ENCODE measurements around the gene SND1. TPM values are rescaled to one million over a fixed set of nuclear protein-coding genes. Genes with fewer than 3 reads are reported as not detected.

Gene SND1
- total and polyA plus RNA-seq, 2 donors (not counting 3 experiments of a cell fraction or from before 2014, with no cell fraction given): 116 to 249 TPM

- Histone ChIP-seq H3K36me3 (ENCODE audit: control insufficient read depth in 2 of 2, extremely low read depth in 1 of 2, insufficient read depth in 2 of 2, low read length in 2 of 2) (peaks cover 0 to 2% of the 10 kb centered on the region in 2 experiments), H3K9me3 (replicated peaks; ENCODE audit: control insufficient read depth, insufficient read depth, low read length) (no peaks in the 10 kb centered on the region), H3K9ac (replicated peaks; ENCODE audit: extremely low read depth, insufficient read depth, low read length) (no peak overlapping the region), H3K4me3 (replicated peaks in 1 of 3; ENCODE audit: insufficient read depth in 1 of 3, low read depth in 1 of 3, low read length in 3 of 3) (no peak overlapping the region), H3K4me2 (ENCODE audit: insufficient read depth, low read length) (no peak overlapping the region), H4K20me1 (replicated peaks; ENCODE audit: control insufficient read depth, extremely low read depth, insufficient read depth, low read length) (no peaks in the 10 kb centered on the region), H3K9me1 (replicated peaks; ENCODE audit: control insufficient read depth, extremely low read depth, insufficient read depth, low read length) (no peaks in the 10 kb centered on the region), H3K27me3 (ENCODE audit: control insufficient read depth in 2 of 2, insufficient read depth in 2 of 2, low read length in 2 of 2) (no peaks in the 10 kb centered on the region), H2AFZ (ENCODE audit: low read depth, low read length) (no peak overlapping the region), H3K27ac (ENCODE audit: insufficient read depth, low read depth, low read length) (no peak overlapping the region), H3K4me1 (ENCODE audit: control insufficient read depth, extremely low read depth, insufficient read depth, low read length) (no peaks in the 10 kb centered on the region), H3K79me2 (ENCODE audit: control insufficient read depth, insufficient read depth, low read length) (peaks cover 19% of the 10 kb centered on the region)
- FAIRE-seq: no peak
- ChIA-PET POLR2A (no interaction called here), CTCF (interaction anchor here (0.6 kb wide), 1 partner anchor 8 kb away, joined by 3 read pairs; no protein-coding TSS in a partner anchor)
- no peak for TF ChIP-seq CTCF (IDR thresholded peaks at IDR 0.05; ENCODE audit: extremely low read depth in 1 of 2, insufficient read depth in 1 of 2, low read depth in 1 of 2, low read length in 2 of 2)
- TF ChIP-seq POLR2A (IDR thresholded peaks at IDR 0.05; ENCODE audit: low read depth, low read length): no peak
- no peak for TF ChIP-seq GATA2 (IDR thresholded peaks at IDR 0.05; ENCODE audit: insufficient read depth, insufficient read length, low read depth, low read length)
- TF ChIP-seq EZH2 (IDR thresholded peaks at IDR 0.05; ENCODE audit: borderline replicate concordance, low read depth, low read length, severe bottlenecking): no peak
- TF ChIP-seq FOS (IDR thresholded peaks at IDR 0.05; ENCODE audit: borderline replicate concordance, insufficient read depth, low read length): no peak
- TF ChIP-seq, protein P1, sequence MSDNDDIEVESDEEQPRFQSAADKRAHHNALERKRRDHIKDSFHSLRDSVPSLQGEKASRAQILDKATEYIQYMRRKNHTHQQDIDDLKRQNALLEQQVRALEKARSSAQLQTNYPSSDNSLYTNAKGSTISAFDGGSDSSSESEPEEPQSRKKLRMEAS (IDR thresholded peaks at IDR 0.05; ENCODE audit: insufficient read depth, insufficient read length): no peak
- no peak for TF ChIP-seq JUN (IDR thresholded peaks at IDR 0.05; ENCODE audit: borderline replicate concordance, insufficient read depth, insufficient read length, low read depth)
- TF ChIP-seq POLR2AphosphoS5 (IDR thresholded peaks at IDR 0.05; ENCODE audit: insufficient read depth, low read depth, low read length): no peak
- no TSS peak for BruUV-seq (replicated peaks)
- intact Hi-C loops (cut with micrococcal nuclease) (no loop called here), dilution Hi-C loops (cut with MboI; ENCODE audit: extremely low pct_ligation_motif_present, low sequenced_read_pairs) (no loop called here)
- no peak for DNase-seq (ENCODE audit: low read depth, low spot score)
Measured at GRCh38 chr7:127913686-127914085, 261.7 kb downstream of the SND1 start.

Measured in endothelial cell of umbilical vein (primary cell).